Mesenteric fat pad (tissue), 1 donor: Measurements from ENCODE around the gene DNPEP. TPM values are rescaled to one million over a fixed set of nuclear protein-coding genes. Genes with fewer than 3 reads are reported as not detected.

Experiments
- total RNA-seq: library from RNA; stranded (reverse); fragmentation: NEBNext Ultra II Directional; extraction: Animal tissue kit (Norgen Biotek cat#: 25700); gene quantifications from one replicate; pipeline ENCODE4 v1.2.1, GENCODE V29; 2021
- donor health status: DM: yes; HTN: yes; CAD: no.

The DNPEP gene
- total RNA-seq, 1 donor from 2014 or later: 78.6 TPM

Other genes with a start within 250 kb of the DNPEP start
- 13.8 TPM for gene NHEJ1, start 227.1 kb downstream of the DNPEP start, total RNA-seq
- 0.93 TPM for gene SLC23A3, start 217.9 kb downstream of the DNPEP start, total RNA-seq
- 82.8 TPM for gene CNPPD1, start 211.0 kb downstream of the DNPEP start, total RNA-seq
- gene RETREG2, start 209.6 kb downstream of the DNPEP start, total RNA-seq: 68.1 TPM
- 31.3 TPM for gene ZFAND2B, start 181.1 kb downstream of the DNPEP start, total RNA-seq
- 36.5 TPM for gene ABCB6, start 169.0 kb downstream of the DNPEP start, total RNA-seq
- gene ATG9A, start 158.3 kb downstream of the DNPEP start, total RNA-seq: 59.0 TPM
- 15.9 TPM for gene ANKZF1, start 158.1 kb downstream of the DNPEP start, total RNA-seq
- 13.5 TPM for gene GLB1L, start 142.5 kb downstream of the DNPEP start, total RNA-seq
- 16.1 TPM for gene STK16, start 142.4 kb downstream of the DNPEP start, total RNA-seq
- gene TUBA4B, start 134.7 kb downstream of the DNPEP start, total RNA-seq: not detected
- gene TUBA4A, start 134.0 kb downstream of the DNPEP start, total RNA-seq: 21.7 TPM
- 67.5 TPM for gene DNAJB2, start 108.5 kb downstream of the DNPEP start, total RNA-seq
- gene PTPRN, start 78.5 kb downstream of the DNPEP start, total RNA-seq: not detected
- not detected for gene RESP18, start 55.2 kb downstream of the DNPEP start, total RNA-seq
- 62.5 TPM for gene DES, start 30.5 kb upstream of the DNPEP start, total RNA-seq
- 4.7 TPM for gene SPEG, start 46.9 kb upstream of the DNPEP start, total RNA-seq
- 32.4 TPM for gene GMPPA, start 111.0 kb upstream of the DNPEP start, total RNA-seq
- gene ASIC4, start 126.6 kb upstream of the DNPEP start, total RNA-seq: not detected
- gene CHPF, start 155.9 kb upstream of the DNPEP start, total RNA-seq: 24.1 TPM
- 2.6 TPM for gene TMEM198, start 156.1 kb upstream of the DNPEP start, total RNA-seq
- gene OBSL1, start 183.6 kb upstream of the DNPEP start, total RNA-seq: 61.5 TPM
- gene INHA, start 184.4 kb upstream of the DNPEP start, total RNA-seq: 0.45 TPM
- gene STK11IP, start 209.9 kb upstream of the DNPEP start, total RNA-seq: 17.1 TPM
- gene SLC4A3, start 239.7 kb upstream of the DNPEP start, total RNA-seq: 6.7 TPM